SKM-1 (cell line): Measurements from ENCODE around the gene NOS2.

Experiments
- DNase-seq: peaks from one replicate; lab custom pipeline; 2025; ENCODE audit not compliant: unreplicated experiment; lab: John Stamatoyannopoulos, UW

NOS2 gene

GRCh38 chr17:27821318-27821717, 21.0 kb upstream of the NOS2 start:
- DNase-seq: no peak

DNA sequence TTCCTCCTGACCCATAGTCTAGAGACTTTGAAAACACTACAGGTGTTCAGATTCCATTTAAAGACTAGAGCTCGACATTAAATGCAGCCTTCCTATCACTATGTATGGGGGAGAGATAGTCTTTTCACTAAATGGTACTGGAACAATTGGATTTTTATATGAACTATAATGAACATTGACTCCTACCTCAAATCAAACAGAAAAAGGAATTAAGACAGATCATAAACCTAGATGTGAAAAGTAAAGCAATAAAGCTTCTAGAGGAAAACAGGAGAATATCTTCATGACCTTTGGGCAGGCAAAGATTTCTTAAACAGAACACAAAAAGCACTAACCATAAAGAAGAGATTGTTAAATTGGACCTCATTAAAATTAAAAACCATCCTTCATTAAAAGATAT, 18.8 kb upstream of the NOS2 start:
- DNase-seq: no peak

DNA sequence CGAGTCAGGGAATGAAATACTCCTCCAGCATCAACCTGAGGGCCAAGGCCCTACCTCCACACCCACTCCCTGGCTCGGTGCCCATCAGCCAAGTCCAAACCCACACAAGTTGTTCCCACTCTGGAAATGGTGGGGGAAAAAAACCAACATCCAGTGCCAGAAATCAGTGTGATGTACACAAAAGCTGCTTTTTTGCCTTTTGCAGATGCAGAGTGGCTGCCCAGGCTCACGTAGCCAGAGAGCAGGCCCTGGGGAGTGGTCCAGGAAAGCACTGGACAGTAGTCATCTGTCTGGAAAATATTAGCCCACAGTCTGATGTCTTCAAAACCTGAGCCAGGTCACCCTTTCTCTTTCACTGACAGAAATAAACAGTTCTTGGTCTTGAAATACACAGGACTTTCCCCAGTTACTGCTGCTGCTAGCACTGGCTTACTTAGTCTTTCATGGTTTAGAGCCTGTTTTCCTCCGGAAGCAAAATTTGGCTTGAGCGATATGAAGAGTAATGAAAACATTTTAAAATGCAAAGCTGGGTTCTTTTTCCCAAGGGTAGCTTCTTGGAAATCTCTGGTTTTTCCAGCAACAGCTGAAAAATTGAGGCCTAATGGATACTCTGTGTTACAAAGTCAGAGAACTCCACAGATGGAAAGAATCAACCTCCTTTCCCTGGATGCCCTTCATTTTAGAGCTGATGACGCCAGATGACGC, 18.2 kb upstream of the NOS2 start:
- no peak for DNase-seq

GRCh38 chr17:27817731-27818130, 17.4 kb upstream of the NOS2 start:
- DNase-seq: no peak

- DNase-seq: no peak
These were observed 16.6 kb upstream of the NOS2 start for GRCh38 chr17:27816946-27817345.

GRCh38 chr17:27811961-27812360, 11.6 kb upstream of the NOS2 start:
- DNase-seq: no peak

DNA sequence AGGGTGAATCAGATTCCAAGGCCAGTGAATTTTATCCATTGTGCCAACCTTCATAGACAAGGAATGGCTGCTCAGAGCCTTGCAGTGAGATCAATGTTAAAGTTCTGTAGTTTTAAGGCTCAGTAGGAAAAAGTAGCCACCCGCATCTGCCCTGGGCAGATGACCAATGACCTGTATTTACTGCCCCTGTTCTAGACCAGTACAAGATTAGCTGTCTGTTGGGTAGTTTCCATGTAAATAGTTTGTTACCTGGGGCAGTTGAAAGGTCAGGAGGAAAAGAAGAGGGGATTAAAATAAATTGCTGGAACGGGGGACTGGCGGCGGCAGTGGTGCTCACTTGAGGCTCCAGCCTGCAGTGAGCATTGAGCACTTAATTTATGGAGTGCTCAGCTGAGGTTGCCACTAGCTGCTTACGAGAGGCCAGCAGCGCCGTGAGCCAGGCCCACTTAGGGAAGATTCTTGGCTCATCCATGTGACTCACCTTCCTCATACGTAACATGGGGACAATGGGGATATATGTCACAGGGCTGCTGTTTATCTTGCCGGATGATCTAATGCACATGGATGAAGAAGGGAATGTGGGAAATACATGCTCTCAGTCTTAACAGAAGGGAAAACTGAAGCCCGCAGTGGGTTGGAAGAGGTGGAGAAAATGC, 10.7 kb upstream of the NOS2 start:
- no peak for DNase-seq

GRCh38 chr17:27810211-27810901, 10.0 kb upstream of the NOS2 start:
- no peak for DNase-seq

DNA sequence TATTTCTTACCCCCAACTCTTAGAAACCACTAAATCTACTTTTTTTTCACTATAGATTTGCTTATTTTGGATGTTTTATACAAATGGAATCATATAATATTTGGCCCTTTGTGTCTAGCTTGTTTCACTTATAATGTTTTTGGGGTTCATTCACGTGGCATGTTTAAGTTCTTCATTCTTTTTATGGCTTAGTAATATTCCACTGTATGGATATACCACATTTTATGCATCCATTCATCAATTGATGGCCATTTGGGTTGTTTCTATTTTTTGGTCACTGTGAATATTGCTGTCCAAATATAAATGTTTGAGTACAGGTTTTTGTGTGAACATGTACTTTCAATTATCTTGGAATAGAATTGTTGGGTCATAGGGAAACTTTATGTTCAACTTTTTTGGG, 9.2 kb upstream of the NOS2 start:
- DNase-seq: no peak

- no peak for DNase-seq
These were observed 8.3 kb upstream of the NOS2 start for GRCh38 chr17:27808628-27809027.

- no peak for DNase-seq
These were observed 7.5 kb upstream of the NOS2 start for GRCh38 chr17:27807567-27808470.

DNA sequence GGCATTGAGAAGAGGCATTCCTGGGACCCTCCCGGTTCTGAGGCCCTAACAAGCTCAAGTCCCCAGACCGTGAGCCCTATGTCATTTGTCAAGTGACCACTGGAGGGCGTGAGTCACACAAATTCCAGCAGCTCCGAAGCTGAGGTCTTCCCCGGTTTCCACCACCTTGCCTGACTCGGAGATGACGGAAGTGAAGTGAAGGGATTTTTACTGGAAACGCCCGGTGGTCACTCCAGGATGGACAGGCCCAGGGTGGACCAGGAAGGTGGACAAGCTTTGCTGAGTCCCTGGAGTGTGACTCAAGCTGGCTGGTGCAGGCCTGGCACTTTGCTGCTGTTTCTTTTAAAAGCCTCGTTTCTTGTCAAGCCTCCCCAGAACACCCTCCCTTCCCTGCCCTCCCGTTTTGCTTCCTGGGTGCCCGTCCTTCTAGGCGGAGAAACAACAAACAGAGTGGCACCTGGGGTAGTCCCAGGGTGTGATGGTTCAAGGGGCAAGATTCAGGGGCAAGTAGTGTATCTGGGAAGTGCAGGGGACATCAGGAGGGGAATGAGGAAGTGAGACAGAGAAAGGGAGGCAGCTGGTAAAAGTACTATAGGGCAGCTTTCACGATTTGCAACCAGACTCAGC, 5.3 kb upstream of the NOS2 start:
- peak; percentile 66 for DNase-seq

GRCh38 chr17:27804113-27804512, 3.8 kb upstream of the NOS2 start:
- DNase-seq: no peak

DNA sequence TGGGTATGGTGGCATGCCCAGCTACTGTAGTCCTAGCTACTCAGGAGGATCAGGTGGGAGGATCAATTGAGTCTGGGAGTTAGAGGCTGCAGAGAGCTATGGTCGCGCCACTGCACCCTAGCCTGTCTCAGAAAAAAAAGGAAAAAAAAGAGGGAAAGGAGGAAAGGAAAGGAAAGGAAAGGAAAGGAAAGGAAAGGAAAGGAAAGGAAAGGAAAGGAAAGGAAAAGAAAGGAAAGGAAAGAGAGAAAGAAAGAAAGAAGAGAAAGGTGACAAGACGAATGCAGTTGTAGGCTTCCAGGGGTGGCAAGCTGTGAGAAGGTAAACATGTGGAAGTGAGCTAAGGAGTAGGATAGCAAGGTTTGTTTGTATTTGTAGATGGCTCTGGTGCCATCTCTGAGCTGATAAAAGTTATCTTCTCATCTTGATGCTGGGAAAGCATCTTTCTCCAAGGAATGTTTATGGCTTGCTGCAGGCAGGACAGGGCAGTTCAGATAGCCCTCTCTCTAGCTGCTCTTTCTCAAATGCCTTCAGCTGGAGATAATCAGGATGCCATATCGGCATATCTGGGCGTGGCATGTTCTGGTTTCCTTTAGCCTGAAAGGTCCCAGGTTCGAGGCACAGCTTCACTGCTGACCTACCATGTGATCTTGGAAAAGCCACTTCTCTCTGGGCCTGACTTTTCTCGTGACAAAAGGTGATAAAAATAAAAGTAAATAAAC, 2.8 kb upstream of the NOS2 start:
- no peak for DNase-seq

DNA sequence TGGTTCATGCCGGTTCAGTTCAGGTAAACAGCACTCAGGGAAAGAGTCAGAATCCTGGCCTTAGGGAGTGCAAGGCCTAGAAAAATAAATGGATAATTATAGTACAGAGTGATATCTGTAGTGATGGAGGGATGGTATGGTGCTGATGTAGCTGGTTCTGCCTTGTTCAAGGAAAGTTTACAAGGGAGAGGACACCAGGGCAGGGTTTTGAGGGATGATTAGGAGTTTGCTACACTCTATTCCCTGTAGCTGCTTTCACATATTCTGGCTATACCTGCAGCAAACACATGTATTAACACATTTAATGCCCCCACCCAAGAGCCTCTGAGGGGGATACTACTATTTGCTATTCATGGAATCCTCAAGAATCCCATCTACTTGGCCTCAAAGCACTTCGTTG, 1.7 kb upstream of the NOS2 start:
- no peak for DNase-seq

DNA sequence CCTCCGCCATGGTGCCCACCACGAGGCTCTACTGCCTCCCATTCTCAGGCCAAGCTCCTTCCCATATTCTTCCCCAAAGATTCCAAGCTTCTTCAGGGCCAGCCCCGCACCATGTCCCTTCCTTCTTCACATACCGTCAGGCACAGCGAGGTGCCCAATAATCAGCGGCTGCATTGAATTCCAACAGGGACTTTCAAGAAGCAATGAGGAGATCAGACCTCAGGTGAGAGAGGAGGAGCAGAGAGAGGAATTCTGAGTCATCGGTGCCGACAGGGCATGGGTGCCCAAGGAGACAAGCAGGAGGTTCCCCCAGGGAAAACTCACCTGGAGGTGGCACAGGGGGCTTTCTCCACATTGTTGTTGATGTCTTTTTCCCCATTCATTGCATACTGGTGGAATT, 2.0 kb downstream of the NOS2 start:
- no peak for DNase-seq

- no peak for DNase-seq
These were observed 2.8 kb downstream of the NOS2 start for GRCh38 chr17:27797390-27798091.

DNA sequence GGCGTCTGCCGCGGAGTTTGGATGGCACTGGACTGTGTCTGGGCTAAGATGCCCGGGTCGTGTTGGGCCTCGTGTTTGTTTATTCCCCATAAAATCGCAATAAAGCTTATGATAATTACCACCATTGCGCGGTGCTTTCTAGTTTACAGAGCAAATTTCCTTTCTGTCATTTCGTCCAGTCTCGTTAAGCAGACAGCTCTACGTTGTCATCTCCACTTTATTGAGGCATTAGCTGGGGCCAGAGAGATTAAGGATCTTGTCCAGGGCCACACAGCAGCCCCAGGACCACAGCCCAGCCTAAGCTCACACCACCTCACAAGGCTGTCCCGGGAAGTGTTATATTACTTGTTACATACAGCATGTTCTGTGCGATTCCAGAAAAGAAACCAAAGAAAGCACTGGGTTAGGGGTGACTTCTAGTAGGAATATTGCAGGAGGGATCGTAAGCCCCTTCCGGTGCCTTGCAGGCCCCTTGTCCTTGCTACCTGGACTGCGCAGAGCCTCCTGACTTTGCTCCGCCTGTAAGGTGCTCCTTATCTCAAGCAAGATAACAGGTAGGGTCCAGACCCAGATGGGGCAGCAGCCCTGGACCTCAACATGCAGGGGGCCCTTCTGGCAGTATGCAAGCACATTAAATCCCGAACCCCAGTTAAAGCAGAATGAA, 6.3 kb downstream of the NOS2 start:
- DNase-seq: no peak
